Calu3 (cell line): ENCODE results near the gene RNPEP. TPM values are rescaled to one million over a fixed set of nuclear protein-coding genes. Genes with fewer than 3 reads are reported as not detected.

Experiments
- BruUV-seq: library from RNA; stranded (reverse); fragments of 400-500 nt; replicated peaks from 2 replicates; lab custom pipeline; 2021; lab: Mats Ljungman, UMichigan
- CTCF ChIA-PET: fragments of 300-600 bp; sonication (Branson Sonifier 250); formaldehyde crosslinking; loops from one replicate; lab custom pipeline; 2022; ENCODE audit warnings: antibody characterized with exemption; lab: Charles Lee
- DNase-seq: peaks from one replicate; pipeline ENCODE4 v3.0.0; 2022
- H3K27ac Mint-ChIP-seq: one replicate; pipeline ENCODE4 v1.8.0; 2022; ENCODE audit warnings: mixed read lengths; ENCODE audit not compliant: unreplicated experiment
- H3K27me3 Mint-ChIP-seq: one replicate; pipeline ENCODE4 v1.8.0; 2022; ENCODE audit warnings: mixed read lengths; ENCODE audit not compliant: unreplicated experiment
- H3K36me3 Mint-ChIP-seq: one replicate; pipeline ENCODE4 v1.8.0; 2022; ENCODE audit warnings: mild to moderate bottlenecking, moderate library complexity, mixed read lengths; ENCODE audit not compliant: insufficient read depth, unreplicated experiment
- H3K4me1 Mint-ChIP-seq: one replicate; pipeline ENCODE4 v1.8.0; 2022; ENCODE audit warnings: mild to moderate bottlenecking, low read depth, mixed read lengths; ENCODE audit not compliant: unreplicated experiment
- H3K4me3 Mint-ChIP-seq: one replicate; pipeline ENCODE4 v1.8.0; 2022; ENCODE audit warnings: mild to moderate bottlenecking, low read depth, moderate library complexity, mixed read lengths; ENCODE audit not compliant: unreplicated experiment
- H3K9me3 Mint-ChIP-seq: one replicate; pipeline ENCODE4 v1.8.0; 2022; ENCODE audit warnings: low read depth, mixed read lengths; ENCODE audit not compliant: unreplicated experiment
- intact Hi-C: fragments of 100-400 bp; cut with micrococcal nuclease; formaldehyde crosslinking; loops from one replicate; pipeline ENCODE4 v1.10.0; 2022; ENCODE audit not compliant: unreplicated experiment
- total RNA-seq: library from RNA; stranded (reverse); gene quantifications from 2 replicates; pipeline ENCODE4 v1.2.3, GENCODE V29; 2022
- TF ChIP-seq, protein P1 (sequence below): fragments of 200-600 bp; IDR thresholded peaks from one replicate; pipeline ENCODE4 v1.8.0; 2022; ENCODE audit warnings: antibody characterized with exemption; ENCODE audit not compliant: unreplicated experiment

The RNPEP gene
- total RNA-seq, 1 experiment from 2014 or later: 91.6 TPM

DNA sequence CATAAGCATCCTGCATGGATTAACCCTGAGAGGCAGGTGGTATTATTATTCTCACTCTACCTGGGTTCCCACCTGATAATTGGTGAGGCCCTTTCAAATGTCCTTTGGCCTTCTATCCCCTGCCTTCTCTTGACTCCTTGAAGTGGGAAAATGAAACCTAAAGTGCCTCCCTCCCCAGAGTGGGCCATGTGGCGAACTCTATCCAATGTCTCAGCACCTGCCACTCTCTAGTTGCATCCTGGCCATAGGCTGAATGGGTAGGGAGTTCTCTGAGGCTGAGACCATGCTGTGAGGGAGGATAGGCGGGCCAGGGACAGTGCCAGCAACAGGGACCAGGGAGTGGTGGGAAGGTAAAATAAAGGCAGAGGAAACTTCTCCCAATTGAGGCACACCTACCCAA lies 63.3 kb downstream of the RNPEP start:
- Mint-ChIP-seq H3K4me3 (peak overlapping the region; percentile 57), H3K36me3 (peaks cover 30% of the 10 kb centered on the region), H3K9me3 (peaks cover 4% of the 10 kb centered on the region), H3K27ac (peak overlapping the region; percentile 99), H3K27me3 (no peaks in the 10 kb centered on the region), H3K4me1 (peaks cover 86% of the 10 kb centered on the region)
- TF ChIP-seq, protein P1, sequence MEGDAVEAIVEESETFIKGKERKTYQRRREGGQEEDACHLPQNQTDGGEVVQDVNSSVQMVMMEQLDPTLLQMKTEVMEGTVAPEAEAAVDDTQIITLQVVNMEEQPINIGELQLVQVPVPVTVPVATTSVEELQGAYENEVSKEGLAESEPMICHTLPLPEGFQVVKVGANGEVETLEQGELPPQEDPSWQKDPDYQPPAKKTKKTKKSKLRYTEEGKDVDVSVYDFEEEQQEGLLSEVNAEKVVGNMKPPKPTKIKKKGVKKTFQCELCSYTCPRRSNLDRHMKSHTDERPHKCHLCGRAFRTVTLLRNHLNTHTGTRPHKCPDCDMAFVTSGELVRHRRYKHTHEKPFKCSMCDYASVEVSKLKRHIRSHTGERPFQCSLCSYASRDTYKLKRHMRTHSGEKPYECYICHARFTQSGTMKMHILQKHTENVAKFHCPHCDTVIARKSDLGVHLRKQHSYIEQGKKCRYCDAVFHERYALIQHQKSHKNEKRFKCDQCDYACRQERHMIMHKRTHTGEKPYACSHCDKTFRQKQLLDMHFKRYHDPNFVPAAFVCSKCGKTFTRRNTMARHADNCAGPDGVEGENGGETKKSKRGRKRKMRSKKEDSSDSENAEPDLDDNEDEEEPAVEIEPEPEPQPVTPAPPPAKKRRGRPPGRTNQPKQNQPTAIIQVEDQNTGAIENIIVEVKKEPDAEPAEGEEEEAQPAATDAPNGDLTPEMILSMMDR: no peak
- intact Hi-C loops: loop anchor here (1.0 to 2.0 kb wide), 4 partner anchors 27 to 61 kb away; no protein-coding TSS in a partner anchor
- no peak for DNase-seq
- no TSS peak for BruUV-seq
- CTCF ChIA-PET: interaction anchor here (0.6 to 2.4 kb wide), 13 partner anchors 11 to 55 kb away, joined by 3 to 28 read pairs (median 7); partner anchors contain the start of gene ELF3

DNA sequence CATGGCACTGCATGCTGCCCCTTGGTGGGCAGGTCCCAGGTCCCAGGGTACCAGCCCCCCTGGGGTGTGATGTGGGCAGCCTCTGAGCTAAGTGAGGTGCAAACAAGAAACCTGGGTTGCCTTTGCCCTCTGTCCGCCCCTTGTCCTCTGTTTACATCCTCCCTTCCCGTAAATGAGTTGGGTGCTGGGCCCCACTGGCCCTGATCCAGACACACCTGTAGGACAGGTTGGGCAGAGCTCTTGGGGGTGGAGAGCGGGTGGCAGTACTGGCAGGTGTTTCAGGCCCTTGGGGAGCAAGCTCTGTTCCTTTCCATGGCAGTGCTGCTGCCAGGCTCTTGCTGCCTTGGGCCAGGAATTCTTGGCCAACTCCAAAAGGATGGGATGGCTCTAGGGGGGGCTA lies 63.8 kb downstream of the RNPEP start:
- CTCF ChIA-PET: interaction anchor here (0.6 to 2.4 kb wide), 17 partner anchors 11 to 73 kb away, joined by 3 to 28 read pairs (median 6); partner anchors contain the start of gene ELF3
- BruUV-seq: no TSS peak
- Mint-ChIP-seq H3K27ac (peak overlapping the region; percentile 99), H3K4me1 (peaks cover 83% of the 10 kb centered on the region), H3K9me3 (peaks cover 4% of the 10 kb centered on the region), H3K4me3 (peak overlapping the region; percentile 57), H3K27me3 (no peaks in the 10 kb centered on the region), H3K36me3 (peaks cover 30% of the 10 kb centered on the region)
- peak; percentile 98 for DNase-seq
- TF ChIP-seq, protein P1: no peak
- intact Hi-C loops: loop anchor here (1.0 to 2.0 kb wide), 4 partner anchors 28 to 61 kb away; no protein-coding TSS in a partner anchor

DNA sequence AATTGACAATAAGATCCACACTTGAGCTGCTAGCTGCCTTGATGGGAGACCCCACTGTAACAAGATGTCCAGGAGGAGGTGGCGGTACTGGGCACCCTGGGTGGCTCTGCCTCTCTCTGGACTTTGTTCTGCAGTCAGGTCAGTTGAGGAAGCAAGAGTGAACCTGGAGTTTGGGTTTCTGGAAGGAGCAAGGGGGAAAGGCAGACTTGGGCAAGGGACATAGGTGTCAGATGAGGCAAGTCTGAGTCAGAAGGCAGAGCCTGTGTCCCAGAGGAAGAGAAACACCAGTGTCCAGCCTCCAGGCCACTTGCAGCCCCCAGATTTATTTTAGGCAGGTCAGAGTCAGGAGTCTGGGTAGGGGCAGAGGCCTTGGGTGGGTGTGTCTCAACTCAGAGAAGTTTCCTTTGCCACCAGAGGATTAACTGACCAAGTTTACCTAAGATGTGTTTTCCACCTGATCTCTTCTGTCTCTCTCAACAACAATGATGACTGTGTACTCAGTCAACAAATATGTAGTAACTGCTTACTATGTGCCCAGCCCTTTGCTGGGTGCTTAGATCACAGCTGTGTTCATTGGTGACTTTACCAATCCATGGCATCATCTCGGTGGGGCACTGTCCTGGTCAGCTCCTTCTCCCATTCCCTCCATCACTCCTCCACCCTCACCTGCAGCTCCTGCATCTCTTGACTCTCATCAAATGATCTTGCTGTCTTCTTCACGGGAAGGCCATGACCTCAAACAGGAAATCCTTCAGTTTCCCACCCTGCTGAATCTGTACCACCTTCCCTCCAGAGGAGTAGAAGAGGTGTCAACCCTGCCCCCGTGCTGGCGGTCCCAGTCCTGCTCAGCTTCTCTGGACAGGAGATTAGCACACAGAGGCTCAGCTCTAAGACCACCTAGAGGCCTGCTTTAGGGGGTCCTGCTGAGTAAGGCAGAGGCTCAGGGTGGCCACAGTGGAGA lies 64.6 kb downstream of the RNPEP start:
- peak overlapping the region; percentile 99 for H3K27ac Mint-ChIP-seq
- H3K4me3 Mint-ChIP-seq: peak overlapping the region; percentile 57
- H3K9me3 Mint-ChIP-seq: peaks cover 4% of the 10 kb centered on the region
- TF ChIP-seq, protein P1: no peak
- CTCF ChIA-PET: interaction anchor here (0.6 to 2.4 kb wide), 19 partner anchors 10 to 72 kb away, joined by 3 to 28 read pairs (median 5); partner anchors contain the start of gene ELF3
- BruUV-seq: TSS peak; percentile 80
- H3K27me3 Mint-ChIP-seq: no peaks in the 10 kb centered on the region
- H3K36me3 Mint-ChIP-seq: peaks cover 30% of the 10 kb centered on the region
- peak; percentile 62 for DNase-seq
- peaks cover 75% of the 10 kb centered on the region for H3K4me1 Mint-ChIP-seq
- intact Hi-C loops: loop anchor here (1.0 to 2.0 kb wide), 5 partner anchors 10 to 60 kb away; no protein-coding TSS in a partner anchor

DNA sequence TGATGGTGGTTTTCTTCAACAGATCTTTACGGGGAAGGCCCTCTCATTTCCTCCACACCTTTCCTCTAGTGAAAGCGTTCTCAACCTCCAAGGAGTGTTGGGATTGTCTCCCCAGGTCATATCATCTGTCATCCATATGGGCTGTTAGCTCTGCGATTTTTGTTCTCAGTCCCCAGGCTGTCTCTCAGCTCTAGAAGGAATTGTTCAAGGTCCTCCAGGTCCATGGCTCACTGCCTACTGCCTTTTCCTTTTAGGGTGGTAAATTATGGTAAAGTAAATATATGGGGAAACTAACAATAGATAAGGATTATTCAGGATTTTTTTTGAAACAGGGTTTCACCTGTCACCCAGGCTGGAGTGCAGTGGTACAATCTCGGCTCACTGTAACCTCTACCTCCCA lies 65.5 kb downstream of the RNPEP start:
- peaks cover 4% of the 10 kb centered on the region for H3K9me3 Mint-ChIP-seq
- no peaks in the 10 kb centered on the region for H3K27me3 Mint-ChIP-seq
- intact Hi-C loops: loop anchor here (1.0 to 2.0 kb wide), 4 partner anchors 9 to 59 kb away; no protein-coding TSS in a partner anchor
- no peak for DNase-seq
- CTCF ChIA-PET: interaction anchor here (0.7 to 2.4 kb wide), 6 partner anchors 9 to 58 kb away, joined by 3 to 28 read pairs (median 10); no protein-coding TSS in a partner anchor
- TF ChIP-seq, protein P1: no peak
- BruUV-seq: no TSS peak
- peaks cover 27% of the 10 kb centered on the region for H3K36me3 Mint-ChIP-seq
- peak overlapping the region; percentile 99 for H3K27ac Mint-ChIP-seq
- no peak overlapping the region for H3K4me3 Mint-ChIP-seq
- H3K4me1 Mint-ChIP-seq: peaks cover 66% of the 10 kb centered on the region
